MM.1S (cell line): ENCODE measurements around the gene CHST6.

Experiments
- DNase-seq: peaks from one replicate; pipeline ENCODE4 v3.0.0-alpha.2; 2015
- H2AFZ ChIP-seq: fragments of 300-600 bp; sonication (generic); 2 replicates; pipeline ENCODE4 v1.6.0; 2016; ENCODE audit warnings: antibody characterized with exemption, low read length
- H3F3A ChIP-seq: fragments of 300-600 bp; sonication (generic); 2 replicates; pipeline ENCODE4 v1.6.1; 2016; ENCODE audit warnings: mild to moderate bottlenecking, antibody characterized with exemption, low read length, moderate library complexity, mixed read lengths; ENCODE audit not compliant: insufficient read depth
- H3K27ac ChIP-seq: fragments of 300-600 bp; sonication (generic); 2 replicates; pipeline ENCODE4 v1.5.1; 2016; ENCODE audit warnings: mild to moderate bottlenecking, low read length
- H3K27me3 ChIP-seq: fragments of 300-600 bp; sonication (generic); replicated peaks from 2 replicates; pipeline ENCODE4 v1.6.0; 2016; ENCODE audit warnings: low read length; ENCODE audit not compliant: insufficient read depth
- H3K36me3 ChIP-seq: fragments of 300-600 bp; sonication (generic); replicated peaks from 2 replicates; pipeline ENCODE4 v1.6.1; 2016; ENCODE audit warnings: mild to moderate bottlenecking, low read length, mixed read lengths; ENCODE audit not compliant: insufficient read depth
- H3K4me1 ChIP-seq: fragments of 300-600 bp; sonication (generic); 2 replicates; pipeline ENCODE4 v1.6.1; 2016; ENCODE audit warnings: low read length, mixed read lengths
- H3K4me2 ChIP-seq: fragments of 300-600 bp; sonication (generic); 2 replicates; pipeline ENCODE4 v1.6.0; 2016; ENCODE audit warnings: low read depth, low read length
- H3K4me3 ChIP-seq: fragments of 300-600 bp; sonication (generic); 2 replicates; pipeline ENCODE4 v1.5.1; 2016; ENCODE audit warnings: low read length, mixed read lengths
- H3K79me2 ChIP-seq: fragments of 300-600 bp; sonication (generic); 2 replicates; pipeline ENCODE4 v1.6.1; 2016; ENCODE audit warnings: mixed run types, low read length, mixed read lengths
- H3K9ac ChIP-seq: fragments of 300-600 bp; sonication (generic); 2 replicates; pipeline ENCODE4 v1.6.1; 2016; ENCODE audit warnings: low read length, mixed read lengths
- H3K9me2 ChIP-seq: fragments of 300-600 bp; sonication (generic); replicated peaks from 2 replicates; pipeline ENCODE4 v1.6.1; 2016; ENCODE audit warnings: mild to moderate bottlenecking, low read length, mixed read lengths; ENCODE audit not compliant: insufficient read depth
- H3K9me3 ChIP-seq: fragments of 300-600 bp; sonication (generic); replicated peaks from 2 replicates; pipeline ENCODE4 v1.6.1; 2016; ENCODE audit warnings: mild to moderate bottlenecking, low read length, mixed read lengths; ENCODE audit not compliant: insufficient read depth
- H4K20me1 ChIP-seq: fragments of 300-600 bp; sonication (generic); 2 replicates; pipeline ENCODE4 v1.6.1; 2016; ENCODE audit warnings: mild to moderate bottlenecking, low read length, moderate library complexity, mixed read lengths; ENCODE audit not compliant: insufficient read depth
- EZH2 ChIP-seq: fragments of 300-600 bp; sonication (generic); optimal IDR thresholded peaks from 2 replicates; pipeline ENCODE3; 2017; ENCODE audit warnings: low read depth, mild to moderate bottlenecking, antibody characterized with exemption, low read length, mixed read lengths
- EZH2phosphoT487 ChIP-seq: fragments of 300-600 bp; sonication (generic); IDR thresholded peaks from 2 replicates; pipeline ENCODE4 v1.6.1; 2018; ENCODE audit warnings: antibody characterized with exemption, low read length
- TF ChIP-seq, protein P1 (sequence below): fragments of 300-600 bp; sonication (generic); IDR thresholded peaks from 2 replicates; pipeline ENCODE4 v1.5.1; 2016; ENCODE audit warnings: antibody characterized with exemption, low read length, mixed read lengths

The CHST6 gene

GRCh38 chr16:75462806-75463205, 32.4 kb downstream of the CHST6 start:
- peak; percentile 8 for DNase-seq
- H4K20me1 ChIP-seq = no peaks in the 10 kb centered on the region

DNA sequence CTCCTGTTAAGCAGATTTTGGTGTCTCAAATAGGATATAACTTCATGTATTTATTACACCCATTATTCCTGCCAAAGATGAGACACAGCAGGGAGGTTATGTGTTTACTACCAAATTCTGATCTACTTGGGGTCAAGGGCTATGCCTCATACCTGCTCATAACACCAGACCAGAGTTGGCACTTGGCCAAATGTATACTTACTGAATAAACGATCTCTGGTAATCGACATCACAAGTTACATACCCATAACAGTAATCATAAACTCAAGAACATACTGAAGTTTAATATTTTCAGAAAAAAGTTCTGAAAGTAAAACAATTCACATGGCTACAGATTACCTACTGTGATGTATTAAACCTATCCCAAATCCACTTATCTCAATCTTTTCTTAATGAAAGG, 33.7 kb downstream of the CHST6 start:
- H3F3A ChIP-seq = no peaks in the 10 kb centered on the region
- H3K36me3 ChIP-seq = no peaks in the 10 kb centered on the region
- H3K9me3 ChIP-seq = no peaks in the 10 kb centered on the region
- peaks cover 69% of the 10 kb centered on the region for H3K79me2 ChIP-seq
- no peaks in the 10 kb centered on the region for H3K4me1 ChIP-seq
- H3K9ac ChIP-seq = no peak overlapping the region
- TF ChIP-seq, protein P1, sequence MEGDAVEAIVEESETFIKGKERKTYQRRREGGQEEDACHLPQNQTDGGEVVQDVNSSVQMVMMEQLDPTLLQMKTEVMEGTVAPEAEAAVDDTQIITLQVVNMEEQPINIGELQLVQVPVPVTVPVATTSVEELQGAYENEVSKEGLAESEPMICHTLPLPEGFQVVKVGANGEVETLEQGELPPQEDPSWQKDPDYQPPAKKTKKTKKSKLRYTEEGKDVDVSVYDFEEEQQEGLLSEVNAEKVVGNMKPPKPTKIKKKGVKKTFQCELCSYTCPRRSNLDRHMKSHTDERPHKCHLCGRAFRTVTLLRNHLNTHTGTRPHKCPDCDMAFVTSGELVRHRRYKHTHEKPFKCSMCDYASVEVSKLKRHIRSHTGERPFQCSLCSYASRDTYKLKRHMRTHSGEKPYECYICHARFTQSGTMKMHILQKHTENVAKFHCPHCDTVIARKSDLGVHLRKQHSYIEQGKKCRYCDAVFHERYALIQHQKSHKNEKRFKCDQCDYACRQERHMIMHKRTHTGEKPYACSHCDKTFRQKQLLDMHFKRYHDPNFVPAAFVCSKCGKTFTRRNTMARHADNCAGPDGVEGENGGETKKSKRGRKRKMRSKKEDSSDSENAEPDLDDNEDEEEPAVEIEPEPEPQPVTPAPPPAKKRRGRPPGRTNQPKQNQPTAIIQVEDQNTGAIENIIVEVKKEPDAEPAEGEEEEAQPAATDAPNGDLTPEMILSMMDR = no peak
- no peak for TF ChIP-seq EZH2phosphoT487
- TF ChIP-seq EZH2 = no peak
- H4K20me1 ChIP-seq = no peaks in the 10 kb centered on the region
- H3K27me3 ChIP-seq = no peaks in the 10 kb centered on the region
- H3K9me2 ChIP-seq = no peaks in the 10 kb centered on the region
- H3K4me3 ChIP-seq = no peak overlapping the region
- DNase-seq = no peak
- H3K27ac ChIP-seq = no peak overlapping the region
- no peak overlapping the region for H3K4me2 ChIP-seq
- no peak overlapping the region for H2AFZ ChIP-seq

More at GRCh38 chr16:75462806-75463205, 32.4 kb downstream of the CHST6 start:
- H3K79me2 ChIP-seq = peaks cover 58% of the 10 kb centered on the region
- H3F3A ChIP-seq = no peaks in the 10 kb centered on the region
- H3K27me3 ChIP-seq = no peaks in the 10 kb centered on the region
- no peak overlapping the region for H2AFZ ChIP-seq
- no peaks in the 10 kb centered on the region for H3K4me1 ChIP-seq
- H3K9me3 ChIP-seq = no peaks in the 10 kb centered on the region
- no peak overlapping the region for H3K27ac ChIP-seq
- peak overlapping the region; percentile 73; the same call in 1 of the 2 replicates for H3K4me3 ChIP-seq
- H3K4me2 ChIP-seq = peak overlapping the region; percentile 43; the same call in 1 of the 2 replicates
- H3K36me3 ChIP-seq = no peaks in the 10 kb centered on the region
- no peaks in the 10 kb centered on the region for H3K9me2 ChIP-seq
- H3K9ac ChIP-seq = no peak overlapping the region; the same call in 1 of the 2 replicates
- TF ChIP-seq EZH2phosphoT487 = no peak
- TF ChIP-seq, protein P1 = no peak
- no peak for TF ChIP-seq EZH2

- H3K27ac ChIP-seq = no peak overlapping the region
- no peaks in the 10 kb centered on the region for H3F3A ChIP-seq
- no peak overlapping the region for H3K9ac ChIP-seq
- no peaks in the 10 kb centered on the region for H3K9me2 ChIP-seq
- no peak overlapping the region for H2AFZ ChIP-seq
- DNase-seq = no peak
- H3K27me3 ChIP-seq = no peaks in the 10 kb centered on the region
- H4K20me1 ChIP-seq = no peaks in the 10 kb centered on the region
- no peak overlapping the region for H3K4me2 ChIP-seq
- no peak overlapping the region for H3K4me3 ChIP-seq
- no peaks in the 10 kb centered on the region for H3K4me1 ChIP-seq
- no peaks in the 10 kb centered on the region for H3K9me3 ChIP-seq
- H3K36me3 ChIP-seq = no peaks in the 10 kb centered on the region
- peaks cover 73% of the 10 kb centered on the region for H3K79me2 ChIP-seq
- TF ChIP-seq, protein P1 = no peak
- no peak for TF ChIP-seq EZH2
- TF ChIP-seq EZH2phosphoT487 = no peak
These were observed 34.8 kb downstream of the CHST6 start for GRCh38 chr16:75460446-75460845.
